HG03571 (cell line): Measurements from ENCODE around the gene APOL3.
"Not testable (repeated sequence)": the region's sequence is repeated elsewhere in the genome, so short reads cannot be mapped to it uniquely, and the experiment has no call there.

Experiments used
- ATAC-seq: cut with Tn5 transposase; IDR thresholded peaks from one replicate; pipeline ENCODE4 v1.9.1; 2021; ENCODE audit not compliant: unreplicated experiment

APOL3 gene

DNA sequence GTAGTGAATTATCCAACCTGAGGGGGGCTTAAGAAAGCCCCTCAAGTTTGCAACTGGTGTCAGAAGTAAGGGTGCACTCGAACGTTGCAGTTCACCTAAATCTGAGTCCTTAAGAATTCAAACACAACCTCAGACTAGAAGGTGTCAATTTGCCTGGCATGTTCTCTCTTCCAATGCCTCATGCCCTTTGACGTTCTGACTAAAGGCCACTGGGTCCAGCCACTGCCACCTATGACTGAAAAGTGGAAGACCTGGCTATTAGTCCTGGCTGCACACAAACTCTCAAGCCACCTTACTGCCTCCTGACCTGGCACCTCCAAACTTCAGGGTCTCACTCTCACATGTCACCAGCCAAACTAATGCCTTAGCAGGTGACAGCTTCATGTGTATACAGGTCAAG is 33.0 kb upstream of the APOL3 start:
- no peak for ATAC-seq

DNA sequence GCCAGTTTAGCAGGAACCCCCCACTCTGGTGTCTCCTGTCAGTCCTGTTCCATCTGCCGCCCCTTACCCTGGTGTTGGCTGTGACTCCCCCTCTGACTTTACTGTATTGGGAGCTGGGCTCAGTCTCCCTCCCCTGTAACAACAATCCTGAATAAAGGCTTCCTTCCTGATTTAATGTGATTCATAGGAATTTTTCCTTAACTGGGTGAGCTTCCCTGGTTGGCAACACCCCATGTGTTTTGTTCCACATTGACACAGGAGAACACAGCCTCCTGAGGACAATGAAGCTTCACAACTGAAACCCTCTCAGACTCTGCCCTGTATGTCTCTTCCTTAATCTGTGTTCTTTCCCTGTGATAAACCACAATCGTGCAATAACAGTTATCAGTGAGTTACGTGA is 32.6 kb upstream of the APOL3 start:
- ATAC-seq = no peak

DNA sequence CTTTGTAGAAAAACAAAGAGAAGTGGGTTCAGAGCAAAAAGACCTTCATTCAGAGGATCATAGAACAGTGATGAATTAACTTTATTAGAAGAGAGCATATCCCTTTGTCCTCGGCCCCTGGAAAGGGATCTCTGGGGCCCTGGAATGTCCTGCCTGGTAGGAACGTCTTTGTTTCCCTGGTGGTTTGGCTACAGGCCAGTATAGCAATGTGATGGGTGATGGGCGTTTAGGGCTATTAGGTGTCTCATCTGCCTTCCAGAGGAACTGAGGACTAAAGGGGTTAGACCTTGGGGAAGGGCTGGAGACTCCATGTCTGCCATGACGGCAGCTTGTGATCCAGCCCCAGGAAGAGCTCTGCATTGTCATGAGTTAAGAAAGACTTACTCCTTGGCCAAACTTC is 32.0 kb upstream of the APOL3 start:
- no peak for ATAC-seq

DNA sequence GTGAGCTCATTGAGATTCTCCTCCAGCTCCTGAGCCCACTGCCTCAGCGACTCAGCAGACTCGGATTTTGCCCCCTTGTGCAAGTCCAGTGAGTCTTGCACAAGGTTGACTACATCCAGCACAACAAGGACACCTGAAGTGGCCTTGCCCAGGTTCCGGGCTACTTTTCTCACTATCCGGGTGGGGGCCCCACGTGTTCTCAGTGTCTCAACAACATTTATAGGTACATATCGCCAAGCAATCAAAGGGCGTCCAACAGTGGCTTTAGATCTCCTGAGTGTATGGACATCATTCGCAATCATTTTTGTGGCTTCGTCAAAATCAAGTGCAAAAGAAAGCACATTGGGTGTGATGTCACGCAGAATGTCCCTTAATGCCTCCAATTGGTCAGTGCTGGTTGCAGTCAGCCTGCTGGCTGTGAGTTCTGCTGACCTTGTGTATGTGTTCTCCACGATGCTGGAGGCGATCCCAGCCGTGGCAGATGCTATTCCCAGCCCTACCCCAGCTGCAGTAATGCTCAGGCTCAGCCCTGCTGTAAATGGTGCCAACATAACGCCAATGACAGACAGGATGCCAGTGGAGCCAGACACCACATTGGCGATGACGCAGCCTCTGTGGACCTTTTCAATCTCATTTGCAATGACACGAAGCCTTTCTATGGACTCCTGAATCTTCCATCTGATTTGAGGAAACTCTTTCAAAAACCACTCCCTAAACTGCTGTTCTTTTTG is 30.7 kb upstream of the APOL3 start:
- ATAC-seq = no peak

DNA sequence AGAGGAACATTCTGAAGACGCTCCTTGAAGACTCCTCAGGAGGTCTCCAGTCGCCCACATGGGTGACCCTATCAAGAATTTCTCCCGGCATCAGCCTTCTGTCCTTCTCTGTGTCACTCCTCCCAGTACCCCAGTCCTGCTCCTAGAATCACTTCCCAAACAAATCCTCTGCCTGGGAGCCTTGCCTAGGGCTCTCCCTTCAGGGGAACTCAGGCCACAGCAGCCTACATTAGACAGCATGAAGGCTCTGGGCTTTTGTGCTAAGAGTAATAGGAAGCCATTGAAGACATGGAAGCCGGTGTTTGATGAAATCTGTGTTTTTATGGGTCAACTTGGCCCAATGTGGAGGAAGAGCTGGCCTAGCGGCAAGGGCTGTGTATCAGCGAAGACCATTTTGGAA is 27.3 kb upstream of the APOL3 start:
- ATAC-seq = not testable (repeated sequence)

DNA sequence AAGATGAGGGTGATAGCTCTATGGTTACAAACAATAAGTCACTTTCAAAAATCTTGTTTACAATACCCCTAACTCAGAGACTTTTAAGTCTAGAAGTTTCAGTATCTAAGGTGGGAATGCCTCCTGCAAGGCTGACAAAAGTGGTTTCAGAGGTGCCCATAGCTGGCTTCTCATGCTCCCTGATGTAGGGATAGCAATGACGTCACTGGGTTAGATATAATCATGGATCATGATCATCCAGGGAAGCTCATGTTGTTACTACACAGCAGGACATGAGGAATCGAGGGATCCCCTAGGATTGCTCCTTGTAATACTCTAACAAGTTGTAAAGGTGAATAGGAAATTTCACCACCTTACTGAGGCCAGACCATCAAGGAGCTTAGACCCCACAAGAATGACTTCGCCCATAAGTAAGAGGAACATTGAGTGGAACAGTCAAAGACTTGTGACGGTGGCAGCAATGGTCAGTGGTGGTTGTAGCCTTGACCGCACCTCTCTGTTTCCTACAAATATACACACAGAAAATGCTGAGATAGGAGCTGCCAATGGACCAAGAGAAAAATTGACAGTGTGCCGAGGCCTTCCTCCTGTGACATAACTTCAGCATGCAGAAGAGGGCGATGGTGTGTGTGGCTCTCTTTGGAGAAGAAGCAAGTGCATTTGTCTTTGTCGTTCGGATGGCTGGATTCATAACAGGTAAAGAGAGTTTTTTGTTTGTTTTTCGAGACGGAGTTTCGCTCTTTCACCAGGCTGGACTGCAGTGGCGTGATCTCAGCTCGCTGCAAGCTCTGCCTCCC is 25.5 kb upstream of the APOL3 start:
- ATAC-seq = no peak

DNA sequence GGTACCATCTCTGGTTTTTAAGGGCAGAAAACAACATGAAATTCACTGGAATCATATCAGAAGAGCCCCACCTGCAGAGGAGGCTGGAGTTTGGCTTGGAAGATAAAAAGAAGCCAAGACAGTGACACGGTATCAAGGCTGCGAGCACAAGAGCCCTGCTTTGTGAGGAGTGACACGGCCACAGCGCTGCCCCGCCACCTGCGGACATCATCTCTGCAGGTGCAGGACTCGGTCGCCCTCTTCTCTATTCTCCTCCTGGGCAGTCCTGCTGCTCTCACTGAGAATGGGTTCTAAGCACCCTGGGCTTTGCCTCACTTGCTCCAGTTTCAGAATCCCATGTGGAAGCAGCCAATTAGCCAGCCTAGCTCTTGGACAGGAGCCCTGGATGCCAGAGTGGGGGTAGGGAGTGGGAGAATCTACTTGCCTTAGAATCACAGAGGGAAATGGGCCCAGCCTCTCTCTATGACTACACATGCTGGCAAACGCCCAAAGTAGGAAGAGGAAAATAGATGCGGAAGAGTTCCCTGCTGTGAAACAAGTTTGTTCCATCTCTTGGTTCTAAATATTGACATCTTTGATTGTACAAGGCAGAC is 24.0 kb upstream of the APOL3 start:
- ATAC-seq = no peak

DNA sequence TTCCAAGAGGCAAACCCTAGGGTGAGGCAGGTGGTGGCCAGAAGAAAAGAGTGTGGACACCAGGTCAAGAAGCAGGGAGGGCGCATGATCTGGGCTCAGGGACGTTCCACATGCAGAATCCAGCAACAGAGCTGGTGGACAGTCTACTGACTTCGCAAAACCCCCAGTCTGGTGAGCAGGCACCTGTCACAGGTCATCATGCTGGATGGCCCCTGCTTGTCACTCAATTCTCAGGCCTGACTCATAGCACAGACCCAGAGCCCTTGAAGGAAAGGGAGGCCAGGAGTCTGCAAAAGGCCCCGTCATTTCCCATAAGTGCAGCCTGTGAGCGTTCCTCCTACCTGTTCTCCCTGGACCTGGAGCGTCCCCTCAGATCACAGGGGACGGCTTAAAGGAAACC is 22.9 kb upstream of the APOL3 start:
- no peak for ATAC-seq

DNA sequence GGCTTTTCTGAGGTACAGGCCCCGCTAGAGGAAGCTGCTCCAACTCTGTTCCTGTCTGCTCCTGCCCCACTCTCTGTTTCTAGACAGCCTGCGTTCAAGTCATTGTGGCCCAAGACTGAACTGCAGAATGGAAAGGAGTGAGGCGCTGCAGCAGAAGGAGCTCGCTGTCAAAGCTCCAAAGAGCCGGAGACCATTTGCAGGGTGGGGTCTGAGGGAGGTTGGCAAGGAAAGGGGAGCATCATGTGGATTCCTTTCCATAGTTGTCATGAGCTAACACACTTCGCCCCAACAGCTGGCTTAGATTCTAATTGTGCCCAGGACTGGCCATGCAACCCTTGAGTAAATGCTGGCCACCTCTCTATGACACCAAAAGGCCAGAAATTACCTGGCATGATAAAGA is 22.3 kb upstream of the APOL3 start:
- no peak for ATAC-seq

DNA sequence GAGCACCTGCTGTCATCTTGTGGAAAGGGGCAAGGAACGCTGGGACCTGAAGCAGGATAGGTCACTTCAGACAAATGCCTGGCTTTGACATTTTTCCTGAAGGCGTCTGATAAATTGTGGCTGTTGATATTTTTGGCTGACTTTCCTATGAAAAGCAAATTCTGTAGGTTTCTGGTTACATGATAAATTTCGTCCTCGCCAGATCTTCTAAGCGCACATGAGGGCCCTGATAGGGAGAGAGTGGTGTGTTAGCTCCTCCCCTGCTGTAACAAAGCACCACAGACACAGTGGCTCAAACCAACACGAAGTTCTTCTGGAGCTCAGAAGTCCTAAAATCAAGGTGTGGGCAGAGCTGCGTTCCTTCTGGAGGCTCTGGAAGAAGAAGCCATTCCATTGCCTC is 21.5 kb upstream of the APOL3 start:
- no peak for ATAC-seq

DNA sequence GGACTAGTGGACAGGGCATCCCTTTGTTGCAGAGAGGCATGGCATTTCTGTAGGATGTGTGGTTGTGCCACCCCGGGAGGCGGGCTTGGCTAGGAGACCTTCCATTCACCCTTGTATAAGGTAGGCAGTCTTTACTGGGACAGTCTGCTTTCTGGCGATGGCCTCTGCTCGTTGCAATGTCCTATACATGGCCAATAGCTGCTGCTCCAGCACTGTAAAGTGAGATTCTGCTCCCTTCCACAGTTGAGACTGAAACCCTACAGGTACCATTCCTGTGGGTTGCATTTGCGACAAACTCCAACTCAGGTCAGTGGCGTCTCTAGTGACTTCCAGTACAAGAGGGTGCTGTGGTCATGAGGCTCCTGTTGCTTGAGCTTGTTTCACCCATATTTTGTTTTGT is 20.4 kb upstream of the APOL3 start:
- no peak for ATAC-seq

DNA sequence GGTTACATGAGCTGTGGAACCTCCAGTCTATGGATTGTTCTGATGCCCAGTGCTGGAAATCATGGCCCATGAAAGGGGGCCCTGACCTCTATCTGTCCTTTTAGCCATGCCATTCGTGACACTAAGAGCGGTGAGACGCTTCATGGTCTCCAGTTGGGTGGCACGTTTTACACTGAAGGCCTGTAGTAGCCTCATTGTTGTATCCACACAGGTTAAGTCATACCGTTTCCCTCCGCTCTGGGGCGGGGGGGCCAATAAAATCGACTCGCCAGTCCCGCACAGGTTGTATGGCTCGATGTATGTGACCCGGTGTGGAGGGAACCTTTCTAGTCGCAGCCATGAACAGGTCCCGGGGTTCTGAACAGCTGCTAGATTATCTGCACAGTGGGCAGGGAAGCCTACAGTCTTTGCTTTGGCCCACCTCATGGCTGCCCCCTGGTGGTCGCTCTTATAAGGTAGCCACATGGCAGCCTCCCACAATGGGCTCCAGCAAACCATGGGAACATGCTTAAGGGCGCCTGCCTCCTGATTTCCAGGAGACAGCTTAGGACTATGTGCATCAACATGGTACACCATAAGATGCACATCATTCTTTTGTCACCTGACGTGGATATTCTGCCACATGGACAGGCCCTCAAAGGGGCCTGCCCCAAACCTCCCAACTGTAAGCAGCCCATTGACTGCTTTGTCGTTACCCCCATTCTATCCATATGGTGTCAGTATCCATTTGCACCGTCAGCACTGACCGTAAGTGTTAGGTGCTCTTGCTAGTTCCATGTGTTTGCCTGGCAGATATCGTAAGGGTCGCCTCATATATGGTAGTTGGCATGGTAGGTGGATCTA is 19.7 kb upstream of the APOL3 start:
- no peak for ATAC-seq

DNA sequence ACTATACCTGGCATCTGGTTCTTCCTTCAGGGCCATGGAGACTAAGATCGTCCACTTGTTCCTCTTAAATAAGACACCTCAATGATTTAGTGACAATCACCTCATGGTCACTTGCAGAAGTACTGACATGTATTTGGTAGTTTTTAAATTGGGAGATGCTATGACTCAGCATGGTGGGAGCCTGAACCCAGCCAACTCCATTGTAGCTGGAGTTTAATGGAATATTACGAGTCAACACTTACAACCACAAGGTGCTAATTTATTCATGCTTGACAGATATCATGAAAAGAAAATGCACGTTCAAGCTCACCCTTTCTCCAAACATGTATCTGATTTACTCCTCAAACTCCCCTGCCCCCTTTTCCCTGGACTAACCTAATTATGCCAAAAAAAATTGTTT is 16.6 kb upstream of the APOL3 start:
- no peak for ATAC-seq

DNA sequence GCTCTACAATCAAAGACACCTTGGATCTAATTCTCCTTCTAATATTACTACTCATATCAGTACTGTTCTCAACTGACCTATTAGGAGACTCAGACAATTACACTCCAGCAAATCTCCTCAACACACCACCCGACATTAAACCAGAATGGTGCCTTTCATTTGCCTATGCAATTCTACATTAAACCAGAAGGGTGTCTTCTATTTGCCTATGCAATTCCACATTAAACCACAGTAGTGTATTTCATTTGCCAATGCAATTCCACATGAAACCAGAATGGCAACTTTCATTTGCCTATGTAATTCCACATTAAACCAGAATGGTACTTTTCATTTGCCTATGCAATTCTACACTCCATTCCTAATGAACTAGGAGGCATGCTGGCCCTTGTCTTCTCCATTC is 15.3 kb upstream of the APOL3 start:
- ATAC-seq = no peak

DNA sequence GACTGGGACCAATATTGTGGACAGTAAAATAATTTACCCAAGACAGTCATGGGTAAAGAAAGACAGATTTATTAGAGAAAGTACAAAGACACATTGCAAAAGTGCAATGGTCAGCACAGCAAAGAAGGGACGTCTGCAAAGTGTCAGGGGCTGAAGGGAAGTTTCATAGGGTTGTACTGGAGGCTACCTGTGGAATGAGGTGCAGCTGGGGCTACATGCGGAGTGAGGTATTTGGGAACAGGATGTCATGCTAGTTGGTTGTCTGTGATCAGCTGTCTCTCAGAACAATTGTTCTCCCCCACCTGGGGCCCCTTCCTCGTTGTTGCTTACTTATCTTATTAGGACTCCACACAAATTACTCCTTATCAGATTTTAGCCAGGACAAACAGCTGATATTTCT is 11.4 kb upstream of the APOL3 start:
- no peak for ATAC-seq

DNA sequence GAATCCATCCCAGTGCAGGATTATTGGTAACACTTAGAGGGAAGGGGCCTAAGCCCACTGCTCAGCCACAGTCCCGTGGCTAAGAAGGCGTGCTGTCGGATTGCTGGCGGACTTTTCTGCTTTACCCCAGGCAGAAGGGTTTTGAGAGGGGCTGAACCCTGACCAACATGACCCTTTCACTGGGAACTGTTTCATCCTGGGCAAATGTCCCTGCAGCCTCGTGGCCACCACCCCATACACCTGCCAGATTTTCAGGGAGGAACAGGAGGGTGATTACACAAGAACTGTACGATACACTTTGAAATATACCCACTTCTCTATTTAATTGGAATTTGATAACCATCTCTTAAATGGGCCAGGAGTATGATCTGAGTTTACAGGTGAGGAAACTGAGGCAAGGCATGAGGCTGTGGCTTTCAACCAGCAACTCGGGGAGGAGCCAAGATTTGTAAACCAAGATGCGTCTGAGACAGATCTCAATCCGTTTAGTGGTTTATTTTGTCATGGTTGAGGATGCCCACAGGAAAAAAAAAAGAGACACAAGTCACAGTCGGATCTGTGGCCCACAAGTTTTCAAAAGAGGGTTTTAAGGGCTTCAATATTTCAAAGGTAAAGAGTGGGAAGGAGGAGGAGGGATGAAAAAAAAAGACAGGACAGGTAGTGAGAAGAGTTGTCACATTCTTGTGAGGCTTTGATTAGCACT is 6.1 kb upstream of the APOL3 start:
- ATAC-seq = no peak

DNA sequence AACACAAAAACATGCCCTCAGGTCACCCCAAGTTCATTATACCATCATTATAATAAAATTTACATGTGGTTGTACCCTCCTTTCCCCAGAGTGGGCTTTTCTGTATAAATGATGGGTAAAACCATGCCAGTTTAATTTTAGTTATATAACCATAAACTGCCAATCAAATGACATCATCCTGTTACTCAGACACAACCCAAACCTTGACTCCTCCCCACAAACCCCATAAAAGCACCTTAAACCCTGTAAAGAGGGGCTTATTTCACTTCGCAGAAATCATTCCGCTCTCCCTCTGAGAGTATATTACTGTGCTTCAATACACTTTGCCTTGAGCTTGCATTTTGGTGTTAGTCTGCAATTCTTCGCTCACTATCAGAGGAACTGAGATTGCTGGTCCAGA is 5.5 kb upstream of the APOL3 start:
- no peak for ATAC-seq

DNA sequence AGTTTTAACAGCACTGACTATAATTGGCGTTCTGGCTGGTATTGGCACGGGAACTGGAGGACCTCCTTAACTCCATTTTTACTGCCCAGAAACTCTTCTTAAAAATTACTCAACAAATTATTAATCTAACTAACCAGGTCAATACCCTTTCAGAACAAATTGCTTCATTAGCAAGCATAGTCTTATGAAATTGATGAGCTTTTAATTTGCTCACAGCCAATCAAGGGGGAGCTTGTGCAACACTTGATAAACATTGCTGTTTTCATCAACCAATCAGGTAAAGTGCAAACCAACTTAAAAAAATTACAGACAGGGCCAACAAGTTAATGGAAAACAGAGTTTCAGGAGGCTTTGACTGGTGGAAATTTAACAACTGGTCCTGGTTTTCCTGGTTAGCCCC is 4.6 kb upstream of the APOL3 start:
- no peak for ATAC-seq

DNA sequence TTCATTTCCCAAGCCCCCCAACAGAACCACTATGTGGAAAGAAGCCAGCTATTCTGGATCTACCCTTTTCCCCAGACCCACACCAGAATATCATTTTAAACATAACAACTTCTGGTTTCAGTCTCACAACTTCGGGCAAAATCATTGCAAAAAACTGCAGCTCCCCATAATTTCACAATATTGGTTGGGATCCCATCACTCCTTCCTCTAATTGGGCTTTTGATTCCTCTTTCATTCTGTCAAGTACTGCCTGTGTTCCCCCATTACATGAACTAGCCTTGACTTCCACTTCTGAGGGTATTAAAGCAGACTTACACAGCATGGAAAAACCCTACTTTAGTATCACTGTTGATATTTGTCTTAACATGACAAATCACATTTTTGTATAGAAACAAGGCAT is 4.1 kb upstream of the APOL3 start:
- no peak for ATAC-seq

DNA sequence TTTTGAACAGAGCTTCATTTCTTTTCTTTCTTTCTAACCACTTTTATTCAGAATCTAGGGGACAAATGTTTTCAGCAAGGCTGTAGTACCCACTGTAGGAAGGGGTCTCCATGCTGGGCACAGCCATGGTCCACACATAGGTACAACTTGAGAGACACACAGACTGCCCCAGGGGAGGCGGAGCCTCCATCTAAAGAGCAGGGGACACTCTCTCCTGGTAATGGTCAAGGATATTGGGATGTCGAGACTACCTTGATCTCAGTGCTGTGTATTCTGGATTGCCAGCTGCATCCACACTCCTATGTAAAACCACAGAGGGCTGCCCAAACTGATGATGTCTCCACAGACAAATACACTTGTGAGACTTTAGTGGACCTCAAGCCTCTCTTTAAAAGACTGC is 2.9 kb upstream of the APOL3 start:
- no peak for ATAC-seq
